GM23338 (cell line): Measurements from ENCODE around the gene MMP25. TPM values are rescaled to one million over a fixed set of nuclear protein-coding genes. Genes with fewer than 3 reads are reported as not detected.

Experiments
- ATAC-seq: fragments of 200-7000 bp; cut with Tn5 transposase; 3 replicates; pipeline ENCODE4 v1.9.1; 2020
- DNase-seq: peaks from one replicate; pipeline ENCODE4 v3.0.0-alpha.2; 2015; ENCODE audit warnings: low spot score
- H2AFZ ChIP-seq: fragments of 200-600 bp; sonication (generic); 2 replicates; pipeline ENCODE4 v1.8.0; 2016; ENCODE audit warnings: antibody characterized with exemption, mild to moderate bottlenecking, moderate library complexity
- H3F3A ChIP-seq: fragments of 200-600 bp; sonication (generic); replicated peaks from 2 replicates; pipeline ENCODE4 v1.8.0; 2017; ENCODE audit warnings: antibody characterized with exemption, mixed run types, low read depth
- H3K27ac ChIP-seq: fragments of 200-600 bp; sonication (generic); 2 replicates; pipeline ENCODE4 v1.6.1; 2016; ENCODE audit warnings: low read depth
- H3K27me3 ChIP-seq: fragments of 200-600 bp; sonication (generic); 2 replicates; pipeline ENCODE4 v1.8.0; 2016; ENCODE audit warnings: mild to moderate bottlenecking, mixed run types, moderate library complexity; ENCODE audit not compliant: insufficient read depth
- H3K36me3 ChIP-seq: fragments of 200-600 bp; sonication (generic); 2 replicates; pipeline ENCODE4 v1.8.0; 2016; ENCODE audit warnings: mild to moderate bottlenecking; ENCODE audit not compliant: insufficient read depth
- H3K4me1 ChIP-seq: fragments of 200-600 bp; sonication (generic); 2 replicates; pipeline ENCODE4 v1.8.0; 2016; ENCODE audit warnings: mild to moderate bottlenecking, moderate library complexity; ENCODE audit not compliant: insufficient read depth
- H3K4me2 ChIP-seq: fragments of 200-600 bp; sonication (generic); 2 replicates; pipeline ENCODE4 v1.7.1; 2017; ENCODE audit warnings: mixed run types
- H3K4me3 ChIP-seq: fragments of 200-600 bp; sonication (generic); 2 replicates; pipeline ENCODE4 v1.6.1; 2016; ENCODE audit warnings: mixed run types
- H3K79me2 ChIP-seq: fragments of 200-600 bp; sonication (generic); replicated peaks from 2 replicates; pipeline ENCODE4 v1.8.0; 2017; ENCODE audit warnings: mild to moderate bottlenecking; ENCODE audit not compliant: insufficient read depth
- H3K9me2 ChIP-seq: fragments of 200-600 bp; sonication (generic); 2 replicates; pipeline ENCODE4 v1.8.0; 2017; ENCODE audit not compliant: insufficient read depth
- H4K20me1 ChIP-seq: fragments of 200-600 bp; sonication (generic); replicated peaks from 2 replicates; pipeline ENCODE4 v1.8.0; 2017; ENCODE audit warnings: mild to moderate bottlenecking; ENCODE audit not compliant: insufficient read depth
- H3K27ac Mint-ChIP-seq: 2 replicates; pipeline ENCODE4 v1.8.0; 2020; ENCODE audit warnings: inconsistent platforms, mild to moderate bottlenecking, moderate library complexity, mixed read lengths
- H3K27me3 Mint-ChIP-seq: 3 replicates; pipeline ENCODE4 v1.8.0; 2022; ENCODE audit warnings: low read depth, mild to moderate bottlenecking, moderate library complexity, mixed read lengths, inconsistent platforms; ENCODE audit not compliant: insufficient read depth, poor library complexity
- H3K36me3 Mint-ChIP-seq: 3 replicates; pipeline ENCODE4 v1.8.0; 2021; ENCODE audit warnings: low read depth, mild to moderate bottlenecking, inconsistent platforms, moderate library complexity, mixed read lengths
- H3K4me1 Mint-ChIP-seq: 3 replicates; pipeline ENCODE4 v1.8.0; 2020; ENCODE audit warnings: mild to moderate bottlenecking, inconsistent platforms, mixed read lengths
- H3K4me3 Mint-ChIP-seq: 3 replicates; pipeline ENCODE4 v1.8.0; 2021; ENCODE audit warnings: moderate library complexity, mild to moderate bottlenecking, inconsistent platforms, mixed read lengths
- H3K9me3 Mint-ChIP-seq: 3 replicates; pipeline ENCODE4 v1.8.0; 2020; ENCODE audit warnings: moderate library complexity, mild to moderate bottlenecking, inconsistent platforms, mixed read lengths
- CREB1 ChIP-seq: fragments of 250-450 bp; sonication (Bioruptor Pico); IDR thresholded peaks from 2 replicates; pipeline ENCODE4 v1.5.0; 2020; ENCODE audit warnings: low read depth, mild to moderate bottlenecking, moderate library complexity
- CTCF ChIP-seq, 2 experiments: fragments of 200-600 bp in 1 of 2; sonication (generic) in 1 of 2; conservative IDR thresholded peaks; 2 replicates each; pipeline versions ENCODE4 v1.5.1 to v1.6.1; 2016 to 2017; ENCODE audit warnings: antibody characterized with exemption in 2 of 2, low read depth in 2 of 2, mild to moderate bottlenecking in 2 of 2, moderate library complexity in 1 of 2
- ETS1 ChIP-seq: IDR thresholded peaks from 2 replicates; pipeline ENCODE4 v1.6.1; 2016; ENCODE audit warnings: antibody characterized with exemption
- EZH2 ChIP-seq: fragments of 200-600 bp; sonication (generic); IDR thresholded peaks from one replicate; pipeline ENCODE4 v1.8.0; 2017; ENCODE audit warnings: antibody characterized with exemption, mild to moderate bottlenecking, low read depth; ENCODE audit not compliant: unreplicated experiment
- EZH2phosphoT487 ChIP-seq: fragments of 200-600 bp; sonication (generic); IDR thresholded peaks from one replicate; pipeline ENCODE4 v1.8.1; 2018; ENCODE audit warnings: antibody characterized with exemption; ENCODE audit not compliant: unreplicated experiment
- JUNB ChIP-seq: IDR thresholded peaks from one replicate; pipeline ENCODE4 v1.6.1; 2016; ENCODE audit warnings: antibody characterized with exemption; ENCODE audit not compliant: unreplicated experiment
- NANOG ChIP-seq: IDR thresholded peaks from 2 replicates; pipeline ENCODE4 v1.6.1; 2016; ENCODE audit warnings: antibody characterized with exemption, borderline replicate concordance
- POLR2AphosphoS5 ChIP-seq: IDR thresholded peaks from 2 replicates; pipeline ENCODE4 v1.6.1; 2016; ENCODE audit warnings: antibody characterized with exemption, low read depth
- REST ChIP-seq: IDR thresholded peaks from one replicate; pipeline ENCODE4 v1.6.1; 2018; ENCODE audit warnings: antibody characterized with exemption; ENCODE audit not compliant: unreplicated experiment
- STAT1 ChIP-seq: IDR thresholded peaks from one replicate; pipeline ENCODE4 v1.6.1; 2016; ENCODE audit warnings: antibody characterized with exemption; ENCODE audit not compliant: unreplicated experiment
- ZNF114 ChIP-seq: fragments of 250-450 bp; sonication (Bioruptor Pico); IDR thresholded peaks from 2 replicates; pipeline ENCODE4 v1.5.0; 2020; ENCODE audit warnings: mild to moderate bottlenecking, moderate library complexity
- ZNF331 ChIP-seq: fragments of 250-450 bp; sonication (Bioruptor Pico); IDR thresholded peaks from 2 replicates; pipeline ENCODE4 v1.5.0; 2020; ENCODE audit warnings: low read depth, mild to moderate bottlenecking, moderate library complexity
- ZNF462 ChIP-seq: fragments of 250-450 bp; sonication (Bioruptor Pico); IDR thresholded peaks from 2 replicates; pipeline ENCODE4 v1.5.0; 2020; ENCODE audit warnings: mild to moderate bottlenecking, moderate library complexity
- polyA plus RNA-seq: library from polyadenylated mRNA; unstranded; fragments of >200 nt; fragmentation: Nextera tagmentation; extraction: Ambion mirVana; gene quantifications from 2 replicates; pipeline ENCODE4 v1.2.1, GENCODE V29; 2016
- total RNA-seq: library from RNA; depleted of rRNA; stranded (reverse); fragments of >200 nt; shearing (Covaris generic); gene quantifications from 2 replicates; pipeline ENCODE4 v1.2.3, GENCODE V29; 2014

The MMP25 gene
- total and polyA plus RNA-seq, 2 experiments from 2014 or later: 7.7 to 15.9 TPM

- Histone ChIP-seq H3K4me2 (peak overlapping the region; percentile 97), H3K4me1 (peaks cover 42% of the 10 kb centered on the region), H3K9me2 (no peaks in the 10 kb centered on the region), H3K27me3 (no peaks in the 10 kb centered on the region; the same call in 1 of the 2 replicates), H3K27ac (peak overlapping the region; percentile 99), H3K4me3 (peak overlapping the region; percentile 85), H2AFZ (no peak overlapping the region), H3K36me3 (no peaks in the 10 kb centered on the region), H3F3A (peaks cover 56% of the 10 kb centered on the region), H4K20me1 (peaks cover 35% of the 10 kb centered on the region), H3K79me2 (peaks cover 38% of the 10 kb centered on the region)
- TF ChIP-seq ZNF114 (CRISPR knock-in tag): no peak
- no peak for TF ChIP-seq ETS1
- TF ChIP-seq ZNF462 (CRISPR knock-in tag): no peak
- no peak for TF ChIP-seq EZH2
- no peak for TF ChIP-seq JUNB
- no peak for TF ChIP-seq ZNF331
- no peak for TF ChIP-seq CTCF (conservative IDR thresholded peaks at IDR 0.05; ENCODE audit: low read depth in 2 of 2)
- TF ChIP-seq REST: no peak
- no peak for TF ChIP-seq NANOG
- TF ChIP-seq STAT1: no peak
- TF ChIP-seq CREB1 (CRISPR knock-in tag): 0 out of 2 replicates have a peak, but pooled peaks have one; percentile 2
- TF ChIP-seq POLR2AphosphoS5: peak; percentile 59; the same call in 1 of the 2 replicates
- no peak for TF ChIP-seq EZH2phosphoT487
- peak overlapping the region; percentile 96 for H3K4me3 Mint-ChIP-seq
- ATAC-seq: peak; percentile 7
- peak; percentile 95 for DNase-seq
- H3K36me3 Mint-ChIP-seq: peaks cover 39% of the 10 kb centered on the region
- H3K9me3 Mint-ChIP-seq: peaks cover 7% of the 10 kb centered on the region; the same call in 2 of the 3 replicates
- H3K4me1 Mint-ChIP-seq: peaks cover 34% of the 10 kb centered on the region
- peak overlapping the region; percentile 98 for H3K27ac Mint-ChIP-seq
- peaks cover 49% of the 10 kb centered on the region for H3K27me3 Mint-ChIP-seq
Measured at GRCh38 chr16:3020604-3021448, 25.5 kb upstream of the MMP25 start.
